Measurements from ENCODE around the gene VCAN.
"Not testable (repeated sequence)": the region's sequence is repeated elsewhere in the genome, so short reads cannot be mapped to it uniquely, and the experiment has no call there.

Gene VCAN

GRCh38 chr5:83471405-83472212, at the start of gene VCAN:
TSS of gene VCAN (plus strand) at chr5:83471744. CDS start at chr5:83483519, 11,775 bp downstream.
- DNase-seq (ENCODE audit: low read depth in 2 of 3, low spot score in 2 of 3): no peak

- no peak for DNase-seq (ENCODE audit: low read depth in 2 of 3, low spot score in 2 of 3)
These were observed 49.3 kb upstream of the VCAN start for GRCh38 chr5:83422284-83422683.

- no peak for DNase-seq (ENCODE audit: low read depth in 2 of 3, low spot score in 2 of 3)
These were observed 44.7 kb upstream of the VCAN start for GRCh38 chr5:83426855-83427254.

- no peak for DNase-seq (ENCODE audit: low read depth in 2 of 3, low spot score in 2 of 3)
These were observed 43.4 kb upstream of the VCAN start for GRCh38 chr5:83428126-83428525.

GRCh38 chr5:83428890-83429289, 42.7 kb upstream of the VCAN start:
- no peak for DNase-seq (ENCODE audit: low read depth in 2 of 3, low spot score in 2 of 3)

- DNase-seq (ENCODE audit: low read depth in 2 of 3, low spot score in 2 of 3): peak in 2 of 3 experiments; percentile 5 to 15
These were observed 41.2 kb upstream of the VCAN start for GRCh38 chr5:83430130-83431010.

- no peak for DNase-seq (ENCODE audit: low read depth in 2 of 3, low spot score in 2 of 3)
These were observed 37.7 kb upstream of the VCAN start for GRCh38 chr5:83433891-83434290.

GRCh38 chr5:83434946-83435345, 36.6 kb upstream of the VCAN start:
- DNase-seq (ENCODE audit: low read depth in 2 of 3, low spot score in 2 of 3): no peak

GRCh38 chr5:83436276-83436675, 35.3 kb upstream of the VCAN start:
- no peak for DNase-seq (ENCODE audit: low read depth in 2 of 3, low spot score in 2 of 3)

GRCh38 chr5:83437697-83438096, 33.8 kb upstream of the VCAN start:
- DNase-seq (ENCODE audit: low read depth in 2 of 3, low spot score in 2 of 3): not testable (repeated sequence)

GRCh38 chr5:83440826-83441225, 30.7 kb upstream of the VCAN start:
- no peak for DNase-seq (ENCODE audit: low read depth in 2 of 3, low spot score in 2 of 3)

- DNase-seq (ENCODE audit: low read depth in 2 of 3, low spot score in 2 of 3): no peak
These were observed 29.8 kb upstream of the VCAN start for GRCh38 chr5:83441747-83442146.

- DNase-seq (ENCODE audit: low read depth in 2 of 3, low spot score in 2 of 3): no peak
These were observed 28.0 kb upstream of the VCAN start for GRCh38 chr5:83443534-83443933.

- DNase-seq (ENCODE audit: low read depth in 2 of 3, low spot score in 2 of 3): no peak
These were observed 27.1 kb upstream of the VCAN start for GRCh38 chr5:83444445-83444844.

GRCh38 chr5:83446253-83446947, 25.1 kb upstream of the VCAN start:
- DNase-seq (ENCODE audit: low read depth in 2 of 3, low spot score in 2 of 3): no peak

- no peak for DNase-seq (ENCODE audit: low read depth in 2 of 3, low spot score in 2 of 3)
These were observed 24.0 kb upstream of the VCAN start for GRCh38 chr5:83447533-83447932.

- no peak for DNase-seq (ENCODE audit: low read depth in 2 of 3, low spot score in 2 of 3)
These were observed 21.2 kb upstream of the VCAN start for GRCh38 chr5:83450183-83450966.

- DNase-seq (ENCODE audit: low read depth in 2 of 3, low spot score in 2 of 3): no peak
These were observed 20.6 kb upstream of the VCAN start for GRCh38 chr5:83450967-83451248.

- DNase-seq (ENCODE audit: low read depth in 2 of 3, low spot score in 2 of 3): no peak
These were observed 19.6 kb upstream of the VCAN start for GRCh38 chr5:83451955-83452354.

- no peak for DNase-seq (ENCODE audit: low read depth in 2 of 3, low spot score in 2 of 3)
These were observed 17.6 kb upstream of the VCAN start for GRCh38 chr5:83453937-83454336.

- DNase-seq (ENCODE audit: low read depth in 2 of 3, low spot score in 2 of 3): no peak
These were observed 7.3 kb upstream of the VCAN start for GRCh38 chr5:83464261-83464660.

Data from activated CD8-positive, alpha-beta memory T cell treated with anti-CD3 and anti-CD28 coated beads for 48 hours (primary cell).